Sigmoid colon (tissue), 7 donors: ENCODE results near the gene PRXL2B. TPM values are rescaled to one million over a fixed set of nuclear protein-coding genes. Genes with fewer than 3 reads are reported as not detected.

Source experiments
- DNase-seq: peaks from one replicate; pipeline ENCODE4 v3.0.0-alpha.2; 2019
- H3K27ac ChIP-seq, 4 donors: fragments of 200-600 bp; sonication (generic); one replicate each; pipeline ENCODE4 v1.5.1; 2016 to 2019; ENCODE audit warnings: mild to moderate bottlenecking in 1 of 4
- H3K27me3 ChIP-seq, 3 donors: fragments of 200-600 bp; sonication (generic); one replicate each; pipeline ENCODE4 v1.5.1; 2019; ENCODE audit warnings: mild to moderate bottlenecking in 1 of 3
- H3K36me3 ChIP-seq, 4 donors: fragments of 200-600 bp; sonication (generic); one replicate each; pipeline ENCODE4 v1.5.1; 2016 to 2019
- H3K4me1 ChIP-seq, 4 donors: fragments of 200-600 bp; sonication (generic); one replicate each; pipeline ENCODE4 v1.5.1; 2017 to 2019
- H3K4me3 ChIP-seq, 4 donors: fragments of 200-600 bp; sonication (generic); one replicate each; pipeline ENCODE4 v1.5.1; 2017 to 2019; ENCODE audit warnings: mild to moderate bottlenecking in 2 of 4, moderate library complexity in 1 of 4
- H3K9me3 ChIP-seq, 4 donors: fragments of 200-600 bp in 3 of 4; sonication (generic) in 3 of 4; one replicate each; pipeline versions ENCODE4 v1.5.1 to v1.6.1; 2013 to 2019
- EP300 ChIP-seq, 4 donors: sonication (generic); formaldehyde crosslinking; IDR thresholded peaks; one replicate each; pipeline ENCODE4 v1.6.1; 2017; ENCODE audit warnings: antibody characterized with exemption in 4 of 4
- POLR2A ChIP-seq, 2 donors: fragments of 450-650 bp; IDR thresholded peaks; one replicate each; pipeline ENCODE4 v1.6.1; 2016; ENCODE audit warnings: antibody characterized with exemption in 2 of 2, mild to moderate bottlenecking in 2 of 2, moderate library complexity in 2 of 2
- POLR2AphosphoS5 ChIP-seq, 4 donors: sonication (generic); formaldehyde crosslinking; IDR thresholded peaks; one replicate each; pipeline ENCODE4 v1.6.1; 2017; ENCODE audit warnings: antibody characterized with exemption in 4 of 4
- WGBS, 2 donors: extraction: QIAGEN DNeasy Blood & Tissue Kit; methylation state at CpG; one replicate each; pipeline ENCODE4 v1.1.7; 2013; 5-methylcytosine and 5-hydroxymethylcytosine counted together
- intact Hi-C: fragments of 100-400 bp; cut with DNase I; formaldehyde crosslinking; loops from one replicate; pipeline ENCODE4 v1.15.1; 2023
- polyA plus RNA-seq, 3 donors: library from polyadenylated mRNA; stranded (reverse); fragments of 200-250 nt; gene quantifications; one replicate each; pipeline ENCODE4 v1.2.3, GENCODE V29; 2013
- total RNA-seq, 4 donors: library from RNA; depleted of rRNA; stranded (reverse); fragments of >200 nt; gene quantifications; one replicate each; pipeline ENCODE4 v1.1.0, GENCODE V29; 2016
- TF ChIP-seq, protein P1 (sequence below), 4 experiments: fragments of 450-650 bp in 3 of 4; fragments of 200-600 bp in 1 of 4; IDR thresholded peaks; one replicate each; pipeline ENCODE4 v1.5.1; 2016 to 2019; ENCODE audit warnings: antibody characterized with exemption in 4 of 4, mild to moderate bottlenecking in 3 of 4, moderate library complexity in 2 of 4
- donor health status: healthy with polysubstance abuse.
- donor health status: Bipolar disorder and iron deficiency.
- donor health status: healthy.

PRXL2B gene
- total and polyA plus RNA-seq, 7 donors, result 8.6 to 53.2 (median 18.2) TPM

DNA sequence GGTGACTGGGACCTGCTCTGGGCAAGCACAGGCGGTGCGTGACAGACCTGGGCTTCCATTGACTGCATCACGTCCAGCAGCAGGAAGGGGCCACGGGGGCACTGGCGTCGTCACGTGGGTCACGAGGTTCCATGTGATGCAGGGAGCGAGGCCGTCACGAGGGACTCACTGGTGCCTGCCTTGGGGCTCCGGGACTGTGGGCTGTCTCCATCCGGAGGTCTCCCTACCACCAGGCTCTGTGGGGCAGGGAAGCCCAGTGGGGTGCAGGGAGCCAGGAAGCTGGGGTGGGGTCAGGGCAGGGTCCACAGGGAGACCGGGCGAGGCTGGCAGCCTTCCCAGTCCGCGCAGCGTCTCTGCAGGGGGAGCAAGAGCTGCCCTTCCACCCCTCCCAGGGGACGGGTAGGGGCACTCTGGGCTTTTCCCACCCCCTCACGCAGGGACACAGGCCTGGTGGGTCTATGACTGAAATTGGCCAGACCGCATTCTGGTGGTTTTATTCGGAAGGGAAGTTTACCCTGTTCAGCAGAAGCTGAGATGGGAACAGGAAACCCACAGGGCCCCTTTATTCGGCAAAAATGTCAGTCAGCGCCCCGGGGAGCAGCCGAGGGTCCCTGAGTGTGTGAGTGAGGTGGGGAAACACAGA is 30.8 kb upstream of the PRXL2B start:
- DNase-seq, result peak; percentile 98
- peak overlapping the region; percentile 57 to 68 (median 64) for H3K4me3 ChIP-seq
- peak overlapping the region; percentile 83 to 91 (median 89) for H3K27ac ChIP-seq
- 1 to 2% methylated on average over 26 of the region's 26 CpGs for WGBS, 2 donors
- no peaks in the 10 kb centered on the region for H3K9me3 ChIP-seq
- TF ChIP-seq POLR2AphosphoS5 (IDR thresholded peaks at IDR 0.05) (peak; percentile 88 to 99 (median 95)), EP300 (IDR thresholded peaks at IDR 0.05) (peak in 3 of 4 donors; percentile 65 to 99 (median 95)), POLR2A (IDR thresholded peaks at IDR 0.05) (peak; percentile 77)
- TF ChIP-seq, protein P1, sequence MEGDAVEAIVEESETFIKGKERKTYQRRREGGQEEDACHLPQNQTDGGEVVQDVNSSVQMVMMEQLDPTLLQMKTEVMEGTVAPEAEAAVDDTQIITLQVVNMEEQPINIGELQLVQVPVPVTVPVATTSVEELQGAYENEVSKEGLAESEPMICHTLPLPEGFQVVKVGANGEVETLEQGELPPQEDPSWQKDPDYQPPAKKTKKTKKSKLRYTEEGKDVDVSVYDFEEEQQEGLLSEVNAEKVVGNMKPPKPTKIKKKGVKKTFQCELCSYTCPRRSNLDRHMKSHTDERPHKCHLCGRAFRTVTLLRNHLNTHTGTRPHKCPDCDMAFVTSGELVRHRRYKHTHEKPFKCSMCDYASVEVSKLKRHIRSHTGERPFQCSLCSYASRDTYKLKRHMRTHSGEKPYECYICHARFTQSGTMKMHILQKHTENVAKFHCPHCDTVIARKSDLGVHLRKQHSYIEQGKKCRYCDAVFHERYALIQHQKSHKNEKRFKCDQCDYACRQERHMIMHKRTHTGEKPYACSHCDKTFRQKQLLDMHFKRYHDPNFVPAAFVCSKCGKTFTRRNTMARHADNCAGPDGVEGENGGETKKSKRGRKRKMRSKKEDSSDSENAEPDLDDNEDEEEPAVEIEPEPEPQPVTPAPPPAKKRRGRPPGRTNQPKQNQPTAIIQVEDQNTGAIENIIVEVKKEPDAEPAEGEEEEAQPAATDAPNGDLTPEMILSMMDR (IDR thresholded peaks at IDR 0.05), result no peak
- intact Hi-C loops, result loop anchor here (2.0 to 10.0 kb wide), 2 partner anchors 29 to 89 kb away; no protein-coding TSS in a partner anchor
- peaks cover 0 to 35% (median 34%) of the 10 kb centered on the region in 4 donors for H3K4me1 ChIP-seq
- peaks cover 0 to 5% (median 0%) of the 10 kb centered on the region in 3 donors for H3K27me3 ChIP-seq
- H3K36me3 ChIP-seq, result peaks cover 5 to 31% (median 7%) of the 10 kb centered on the region in 4 donors

DNA sequence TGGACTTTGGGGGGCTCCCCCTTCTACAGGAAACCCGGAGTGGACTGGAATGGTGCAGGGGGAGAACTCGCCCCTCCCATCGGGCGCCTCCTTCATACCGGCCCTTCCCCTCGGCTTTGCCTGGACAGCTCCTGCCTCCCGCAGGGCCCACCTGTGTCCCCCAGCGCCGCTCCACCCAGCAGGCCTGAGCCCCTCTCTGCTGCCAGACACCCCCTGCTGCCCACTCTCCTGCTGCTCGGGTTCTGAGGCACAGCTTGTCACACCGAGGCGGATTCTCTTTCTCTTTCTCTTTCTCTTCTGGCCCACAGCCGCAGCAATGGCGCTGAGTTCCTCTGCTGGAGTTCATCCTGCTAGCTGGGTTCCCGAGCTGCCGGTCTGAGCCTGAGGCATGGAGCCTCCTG is 30.3 kb upstream of the PRXL2B start, which contains the start of gene TNFRSF14:
TSS of gene TNFRSF14 (plus strand) at position 95 of the 401 bp plus-strand sequence. CDS start at position 389, 294 bp downstream.
- Histone ChIP-seq H3K4me3 (peak within 1 kb of the TSS; percentile 57 to 68 (median 64)), H3K9me3 (no peaks in the 10 kb centered on the region), H3K4me1 (peaks cover 0 to 35% (median 34%) of the 10 kb centered on the region in 4 donors), H3K36me3 (peaks cover 5 to 36% (median 8%) of the 10 kb centered on the region in 4 donors), H3K27me3 (peaks cover 0 to 5% (median 0%) of the 10 kb centered on the region in 3 donors), H3K27ac (peak within 1 kb of the TSS; percentile 83 to 91 (median 89))
- 0 to 1% methylated on average over 16 of the region's 16 CpGs for WGBS, 2 donors
- TF ChIP-seq POLR2AphosphoS5 (IDR thresholded peaks at IDR 0.05), result peak; percentile 7 to 61 (median 45)
- TF ChIP-seq POLR2A (IDR thresholded peaks at IDR 0.05), result peak in 1 of 2 donors; percentile 26
- TF ChIP-seq, protein P1 (IDR thresholded peaks at IDR 0.05), result peak in 1 of 4 experiments; percentile 18
- no peak for TF ChIP-seq EP300 (IDR thresholded peaks at IDR 0.05)
- DNase-seq, result peak; percentile 87
- intact Hi-C loops, result loop anchor here (2.0 to 10.0 kb wide), 2 partner anchors 29 to 89 kb away; no protein-coding TSS in a partner anchor

DNA sequence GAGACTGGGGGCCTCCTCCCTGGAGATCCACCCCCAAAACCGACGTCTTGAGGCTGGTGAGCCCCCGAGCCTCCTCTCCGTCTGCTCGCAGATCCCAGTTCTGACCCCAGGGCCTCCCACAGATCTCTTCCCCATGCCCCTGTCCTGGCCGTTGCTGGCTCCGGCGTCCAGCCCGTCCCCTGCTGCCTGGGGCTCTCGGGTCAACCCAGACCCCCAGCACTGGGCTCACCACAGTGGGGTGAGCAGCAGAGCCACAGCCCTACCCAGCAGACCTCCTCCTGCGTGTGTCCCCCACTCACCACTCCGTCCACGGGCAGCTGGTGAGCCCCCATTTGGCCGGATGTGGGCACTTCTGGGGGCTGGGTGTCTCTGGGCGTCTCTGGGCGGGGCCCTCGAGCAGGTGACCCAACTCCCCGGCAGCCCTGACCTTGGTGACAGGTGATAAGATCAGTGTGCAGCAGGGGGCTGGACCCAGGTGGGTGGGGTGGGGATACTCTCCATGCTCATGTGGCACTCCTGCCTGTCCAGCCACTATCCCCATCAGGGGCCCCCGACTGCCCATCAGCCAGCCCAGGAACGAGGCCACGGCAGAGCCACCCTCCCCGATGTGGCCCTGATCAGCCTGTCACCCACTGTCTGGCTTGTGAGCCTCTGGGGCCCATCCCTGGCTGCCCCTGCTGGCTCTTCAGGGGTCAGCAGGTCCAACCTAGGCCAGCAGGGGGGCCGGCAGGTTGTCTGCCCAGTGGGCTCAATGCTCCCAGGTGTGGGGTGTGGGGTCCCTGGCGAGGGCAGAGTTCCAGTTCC is 29.7 kb upstream of the PRXL2B start:
- intact Hi-C loops, result loop anchor here (2.0 to 10.0 kb wide), 2 partner anchors 28 to 88 kb away; no protein-coding TSS in a partner anchor
- WGBS, 2 donors, result 1 to 7% methylated on average over 24 of the region's 24 CpGs
- Histone ChIP-seq H3K36me3 (peaks cover 5 to 42% (median 10%) of the 10 kb centered on the region in 4 donors), H3K27ac (peak overlapping the region; percentile 83 to 91 (median 89)), H3K4me1 (peaks cover 0 to 35% (median 34%) of the 10 kb centered on the region in 4 donors), H3K9me3 (no peaks in the 10 kb centered on the region), H3K27me3 (peaks cover 0 to 5% (median 0%) of the 10 kb centered on the region in 3 donors), H3K4me3 (peak overlapping the region; percentile 57 to 68 (median 64))
- no peak for DNase-seq
- TF ChIP-seq POLR2AphosphoS5 (IDR thresholded peaks at IDR 0.05) (no peak), POLR2A (IDR thresholded peaks at IDR 0.05) (no peak), EP300 (IDR thresholded peaks at IDR 0.05) (no peak)
- TF ChIP-seq, protein P1 (IDR thresholded peaks at IDR 0.05), result no peak

DNA sequence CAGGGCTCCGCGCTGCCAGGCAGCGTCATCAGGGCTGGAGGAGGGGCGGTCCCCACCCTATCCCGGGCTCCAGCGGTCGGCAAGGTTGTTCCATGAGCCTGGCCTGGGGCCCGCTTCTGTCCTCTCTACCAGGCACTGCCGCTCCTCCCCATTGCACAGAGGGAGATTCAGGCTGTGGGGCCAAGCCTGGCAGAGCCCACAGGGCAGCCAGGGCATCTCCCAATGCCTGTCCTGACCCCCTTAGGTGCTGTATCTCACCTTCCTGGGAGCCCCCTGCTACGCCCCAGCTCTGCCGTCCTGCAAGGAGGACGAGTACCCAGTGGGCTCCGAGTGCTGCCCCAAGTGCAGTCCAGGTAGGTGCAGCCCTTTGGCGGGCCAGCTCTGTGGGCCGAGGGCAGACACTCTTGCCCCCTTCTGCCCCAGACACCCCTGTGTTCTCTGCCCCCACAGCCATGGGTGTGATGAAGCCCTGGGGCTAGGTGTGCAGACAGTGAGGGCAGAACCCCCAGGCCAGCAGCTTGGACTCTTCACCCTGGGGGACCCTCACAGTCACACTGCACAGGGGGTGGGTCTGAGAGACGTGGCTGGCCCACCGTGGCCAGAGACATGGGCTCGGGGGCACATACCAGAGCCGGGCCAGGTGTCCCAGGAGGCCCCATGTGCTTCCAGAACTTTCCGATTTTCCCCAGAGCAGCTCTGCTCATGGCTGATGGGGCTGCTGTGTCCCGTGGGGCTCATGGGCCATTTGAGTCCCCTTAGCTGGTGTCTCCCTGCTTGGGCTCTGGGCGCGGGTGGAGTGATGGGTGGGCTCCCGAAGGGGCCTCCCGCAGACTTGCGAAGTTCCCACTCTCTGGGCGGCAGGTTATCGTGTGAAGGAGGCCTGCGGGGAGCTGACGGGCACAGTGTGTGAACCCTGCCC is 28.8 kb upstream of the PRXL2B start:
- peak overlapping the region; percentile 57 to 68 (median 64) for H3K4me3 ChIP-seq
- DNase-seq, result no peak
- WGBS, 2 donors, result 50 to 81% methylated on average over 30 of the region's 30 CpGs
- no peaks in the 10 kb centered on the region for H3K9me3 ChIP-seq
- no peaks in the 10 kb centered on the region for H3K27me3 ChIP-seq
- TF ChIP-seq, protein P1 (IDR thresholded peaks at IDR 0.05), result no peak
- no peak for TF ChIP-seq POLR2AphosphoS5 (IDR thresholded peaks at IDR 0.05)
- TF ChIP-seq POLR2A (IDR thresholded peaks at IDR 0.05), result no peak
- TF ChIP-seq EP300 (IDR thresholded peaks at IDR 0.05), result no peak
- peaks cover 5 to 51% (median 12%) of the 10 kb centered on the region in 4 donors for H3K36me3 ChIP-seq
- peaks cover 0 to 35% (median 34%) of the 10 kb centered on the region in 4 donors for H3K4me1 ChIP-seq
- peak overlapping the region; percentile 83 to 91 (median 89) for H3K27ac ChIP-seq
- intact Hi-C loops, result loop anchor here (2.0 to 10.0 kb wide), 2 partner anchors 27 to 87 kb away; no protein-coding TSS in a partner anchor
